Activated B cell treated with CpG ODN at 0.5 μM for 24 hours (primary cell): ENCODE data around the gene PTPN9. TPM values are rescaled to one million over a fixed set of nuclear protein-coding genes. Genes with fewer than 3 reads are reported as not detected.
A peak's percentile ranks its signal among the peaks of the same experiment; 100 is the strongest.

Experiments
- ATAC-seq: fragments of 200-7000 bp; cut with Tn5 transposase; one replicate; pipeline ENCODE4 v1.10.0; 2021; ENCODE audit warnings: low read depth, mild to moderate bottlenecking, moderate library complexity
- CTCF ChIA-PET: fragments of 350-600 bp; sonication (Branson Sonifier 250); formaldehyde crosslinking; loops from one replicate; lab custom pipeline; 2021; ENCODE audit warnings: antibody characterized with exemption; lab: Charles Lee
- POLR2A ChIA-PET: fragments of 350-600 bp; sonication (Branson Sonifier 250); formaldehyde crosslinking; loops from one replicate; lab custom pipeline; 2021; ENCODE audit warnings: antibody characterized with exemption; lab: Charles Lee
- DNase-seq: peaks from one replicate; pipeline ENCODE4 v3.0.0; 2022
- H3K27ac Mint-ChIP-seq: one replicate; pipeline ENCODE4 v1.8.0; 2020; ENCODE audit warnings: mixed read lengths
- H3K27me3 Mint-ChIP-seq: one replicate; pipeline ENCODE4 v1.8.0; 2021; ENCODE audit warnings: mixed read lengths
- H3K36me3 Mint-ChIP-seq: one replicate; pipeline ENCODE4 v1.8.0; 2021; ENCODE audit warnings: low read depth, mixed read lengths
- H3K4me1 Mint-ChIP-seq: one replicate; pipeline ENCODE4 v1.8.0; 2021; ENCODE audit warnings: mixed read lengths
- H3K4me3 Mint-ChIP-seq: one replicate; pipeline ENCODE4 v1.8.0; 2020; ENCODE audit warnings: mild to moderate bottlenecking, mixed read lengths
- H3K9me3 Mint-ChIP-seq: one replicate; pipeline ENCODE4 v1.8.0; 2020; ENCODE audit warnings: mixed read lengths
- CTCF ChIP-seq: fragments of 200-600 bp; IDR thresholded peaks from one replicate; pipeline ENCODE4 v1.8.0; 2022; ENCODE audit warnings: antibody characterized with exemption, mild to moderate bottlenecking
- intact Hi-C: fragments of 100-400 bp; cut with micrococcal nuclease; formaldehyde crosslinking; loops from one replicate; pipeline ENCODE4 v1.15.1; 2024
- total RNA-seq: library from RNA; stranded (reverse); gene quantifications from 2 replicates; pipeline ENCODE4 v1.2.3, GENCODE V29; 2022

PTPN9 gene
- total RNA-seq, 1 donor from 2014 or later = 19.2 TPM

GRCh38 chr15:75452364-75452864 is 126.7 kb downstream of the PTPN9 start:
- peaks cover 16% of the 10 kb centered on the region for H3K36me3 Mint-ChIP-seq
- POLR2A ChIA-PET = interaction anchor here (0.7 to 6.8 kb wide), 15 partner anchors 11 to 991 kb away, joined by 3 to 115 read pairs (median 7); partner anchors contain the start of genes ARID3B, IMP3, ISL2 and MAN2C1

GRCh38 chr15:75451674-75452363 is 127.3 kb downstream of the PTPN9 start, which contains the start of gene SIN3A:
TSS of gene SIN3A (minus strand) at chr15:75451690. CDS start at chr15:75430375, 21,315 bp downstream.
- H3K4me1 Mint-ChIP-seq = peaks cover 61% of the 10 kb centered on the region
- peaks cover 22% of the 10 kb centered on the region for H3K36me3 Mint-ChIP-seq
- H3K4me3 Mint-ChIP-seq = peak within 1 kb of the TSS; percentile 94
- intact Hi-C loops = loop anchor here (1.0 to 10.0 kb wide), 16 partner anchors 65 to 1817 kb away; partner anchors contain the start of genes ARID3B, C15orf39, CLK3 and COX5A
- no peaks in the 10 kb centered on the region for H3K9me3 Mint-ChIP-seq
- CTCF ChIA-PET = interaction anchor here (1.8 kb wide), 1 partner anchor 83 kb away, joined by 12 read pairs; the partner anchor contains the start of gene MAN2C1
- H3K27me3 Mint-ChIP-seq = no peaks in the 10 kb centered on the region
- ATAC-seq (peak; percentile 50), DNase-seq (peak; percentile 81)
- no peak for TF ChIP-seq CTCF
- POLR2A ChIA-PET = interaction anchor here (0.5 to 6.8 kb wide), 43 partner anchors 11 to 1460 kb away, joined by 3 to 115 read pairs (median 5); partner anchors contain the start of genes ARID3B, C15orf39, CLK3 and IMP3
- H3K27ac Mint-ChIP-seq = peak within 1 kb of the TSS; percentile 97

More at GRCh38 chr15:75452364-75452864, 126.7 kb downstream of the PTPN9 start:
- DNase-seq (peak; percentile 57), ATAC-seq (peak; percentile 4)
- Mint-ChIP-seq H3K27me3 (no peaks in the 10 kb centered on the region), H3K4me1 (peaks cover 55% of the 10 kb centered on the region), H3K9me3 (no peaks in the 10 kb centered on the region), H3K27ac (peak overlapping the region; percentile 97), H3K4me3 (peak overlapping the region; percentile 93)
- CTCF ChIA-PET = interaction anchor here (1.8 kb wide), 1 partner anchor 84 kb away, joined by 12 read pairs; the partner anchor contains the start of gene MAN2C1
- intact Hi-C loops = loop anchor here (2.0 to 10.0 kb wide), 8 partner anchors 105 to 1818 kb away; partner anchors contain the start of genes C15orf39, CLK3, NEIL1 and NPTN
- TF ChIP-seq CTCF = no peak

- no peak for TF ChIP-seq CTCF
- ATAC-seq = no peak
- no peaks in the 10 kb centered on the region for H3K27me3 Mint-ChIP-seq
- ChIA-PET CTCF (interaction anchor here (1.8 kb wide), 1 partner anchor 83 kb away, joined by 12 read pairs; the partner anchor contains the start of gene MAN2C1), POLR2A (interaction anchor here (0.5 to 6.8 kb wide), 44 partner anchors 10 to 1460 kb away, joined by 3 to 115 read pairs (median 5); partner anchors contain the start of genes ARID3B, C15orf39, CLK3 and COX5A)
- H3K27ac Mint-ChIP-seq = peak overlapping the region; percentile 97
- H3K9me3 Mint-ChIP-seq = no peaks in the 10 kb centered on the region
- no peak for DNase-seq
- peak overlapping the region; percentile 93 for H3K4me3 Mint-ChIP-seq
- peaks cover 63% of the 10 kb centered on the region for H3K4me1 Mint-ChIP-seq
- peaks cover 24% of the 10 kb centered on the region for H3K36me3 Mint-ChIP-seq
- intact Hi-C loops = loop anchor here (1.0 to 10.0 kb wide), 14 partner anchors 64 to 1816 kb away; partner anchors contain the start of genes ARID3B, C15orf39, COX5A and IMP3
Measured at GRCh38 chr15:75451202-75451673, 127.9 kb downstream of the PTPN9 start.

GRCh38 chr15:75450307-75451201 is 128.6 kb downstream of the PTPN9 start:
- no peaks in the 10 kb centered on the region for H3K9me3 Mint-ChIP-seq
- no peaks in the 10 kb centered on the region for H3K27me3 Mint-ChIP-seq
- peaks cover 67% of the 10 kb centered on the region for H3K4me1 Mint-ChIP-seq
- ATAC-seq (peak; percentile 28), DNase-seq (peak; percentile 92)
- ChIA-PET CTCF (interaction anchor here (1.8 kb wide), 1 partner anchor 82 kb away, joined by 12 read pairs; the partner anchor contains the start of gene MAN2C1), POLR2A (interaction anchor here (0.5 to 6.8 kb wide), 21 partner anchors 10 to 990 kb away, joined by 3 to 115 read pairs (median 6); partner anchors contain the start of genes C15orf39, COX5A, CYP1A1 and IMP3)
- H3K4me3 Mint-ChIP-seq = peak overlapping the region; percentile 94
- H3K36me3 Mint-ChIP-seq = peaks cover 30% of the 10 kb centered on the region
- intact Hi-C loops = loop anchor here (1.0 to 10.0 kb wide), 14 partner anchors 64 to 1816 kb away; partner anchors contain the start of genes ARID3B, C15orf39, COX5A and IMP3
- peak overlapping the region; percentile 84 for H3K27ac Mint-ChIP-seq
- no peak for TF ChIP-seq CTCF
